Thyroid gland (tissue), 4 donors: ENCODE data around the gene ATG14. TPM values are rescaled to one million over a fixed set of nuclear protein-coding genes. Genes with fewer than 3 reads are reported as not detected.

Source experiments
- DNase-seq, 2 donors: peaks; one replicate each; pipeline ENCODE4 v3.0.0-alpha.2; 2019
- H3K27ac ChIP-seq, 3 donors: fragments of 200-600 bp; sonication (generic); 1 replicate in 2 of 3; 2 replicates in 1 of 3; pipeline ENCODE4 v1.5.1; 2016 to 2019; ENCODE audit warnings: mild to moderate bottlenecking in 1 of 3, moderate library complexity in 1 of 3
- H3K27me3 ChIP-seq: fragments of 200-600 bp; sonication (generic); one replicate; pipeline ENCODE4 v1.5.1; 2019
- H3K36me3 ChIP-seq, 2 donors: fragments of 200-600 bp; sonication (generic); one replicate each; pipeline ENCODE4 v1.5.1; 2016 to 2019
- H3K4me1 ChIP-seq, 2 donors: fragments of 200-600 bp; sonication (generic); one replicate each; pipeline ENCODE4 v1.5.1; 2017 to 2019
- H3K4me3 ChIP-seq, 3 donors: fragments of 200-600 bp; sonication (generic); replicated peaks in 1 of 3; 1 replicate in 2 of 3; 2 replicates in 1 of 3; pipeline ENCODE4 v1.5.1; 2016; ENCODE audit warnings: mild to moderate bottlenecking in 1 of 3
- H3K9me3 ChIP-seq: fragments of 200-600 bp; sonication (generic); one replicate; pipeline ENCODE4 v1.5.1; 2017
- POLR2A ChIP-seq, 2 donors: fragments of 450-650 bp; IDR thresholded peaks; one replicate each; pipeline ENCODE4 v1.6.1; 2017; ENCODE audit warnings: antibody characterized with exemption in 2 of 2, mild to moderate bottlenecking in 2 of 2, moderate library complexity in 1 of 2
- WGBS, 2 donors: methylation state at CpG; one replicate each; pipeline ENCODE4 v1.1.5; 2017; 5-methylcytosine and 5-hydroxymethylcytosine counted together
- intact Hi-C: fragments of 100-400 bp; cut with DNase I; formaldehyde crosslinking; loops from one replicate; pipeline ENCODE4 v1.15.1; 2023
- total RNA-seq, 4 donors: library from RNA; depleted of rRNA; stranded (reverse); fragments of >200 nt; gene quantifications; one replicate each; pipeline ENCODE4 v1.2.3, GENCODE V29; 2016
- TF ChIP-seq, protein P1 (sequence below), 6 experiments: fragments of 200-600 bp in 3 of 6; fragments of 450-650 bp in 3 of 6; sonication (generic) in 3 of 6; IDR thresholded peaks; one replicate each; pipeline ENCODE4 v1.5.1; 2016 to 2019; ENCODE audit warnings: antibody characterized with exemption in 6 of 6, mild to moderate bottlenecking in 2 of 6, inconsistent platforms in 1 of 6, moderate library complexity in 1 of 6

ATG14 gene
- total RNA-seq, 4 donors from 2014 or later: 13.3 to 22.2 (median 19.1) TPM

DNA sequence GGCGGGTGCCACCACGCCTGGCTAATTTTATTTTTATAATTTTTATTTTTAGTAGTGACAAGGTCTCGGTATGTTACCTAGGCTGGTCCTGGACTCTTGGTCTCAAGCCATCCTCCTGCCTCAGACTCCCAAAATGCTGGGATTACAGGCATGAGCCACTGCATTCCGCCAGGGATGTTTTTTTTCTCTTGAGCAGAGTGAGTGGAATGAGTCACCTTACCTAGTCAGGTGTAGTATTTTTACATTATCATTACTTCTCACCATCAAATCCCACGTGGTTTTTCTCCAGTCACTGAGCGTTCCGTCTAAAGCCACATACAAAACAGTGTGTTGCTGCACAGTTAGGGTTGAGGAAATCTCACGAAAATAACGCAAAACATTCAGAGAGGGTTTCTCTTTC is 29.7 kb upstream of the ATG14 start:
- DNase-seq: no peak
- intact Hi-C loops: no loop called here
- Histone ChIP-seq H3K27ac (no peak overlapping the region), H3K4me3 (no peak overlapping the region), H3K9me3 (no peaks in the 10 kb centered on the region), H3K4me1 (peaks cover 0 to 4% of the 10 kb centered on the region in 2 donors), H3K27me3 (no peaks in the 10 kb centered on the region), H3K36me3 (no peaks in the 10 kb centered on the region)
- TF ChIP-seq POLR2A (IDR thresholded peaks at IDR 0.05): no peak
- TF ChIP-seq, protein P1, sequence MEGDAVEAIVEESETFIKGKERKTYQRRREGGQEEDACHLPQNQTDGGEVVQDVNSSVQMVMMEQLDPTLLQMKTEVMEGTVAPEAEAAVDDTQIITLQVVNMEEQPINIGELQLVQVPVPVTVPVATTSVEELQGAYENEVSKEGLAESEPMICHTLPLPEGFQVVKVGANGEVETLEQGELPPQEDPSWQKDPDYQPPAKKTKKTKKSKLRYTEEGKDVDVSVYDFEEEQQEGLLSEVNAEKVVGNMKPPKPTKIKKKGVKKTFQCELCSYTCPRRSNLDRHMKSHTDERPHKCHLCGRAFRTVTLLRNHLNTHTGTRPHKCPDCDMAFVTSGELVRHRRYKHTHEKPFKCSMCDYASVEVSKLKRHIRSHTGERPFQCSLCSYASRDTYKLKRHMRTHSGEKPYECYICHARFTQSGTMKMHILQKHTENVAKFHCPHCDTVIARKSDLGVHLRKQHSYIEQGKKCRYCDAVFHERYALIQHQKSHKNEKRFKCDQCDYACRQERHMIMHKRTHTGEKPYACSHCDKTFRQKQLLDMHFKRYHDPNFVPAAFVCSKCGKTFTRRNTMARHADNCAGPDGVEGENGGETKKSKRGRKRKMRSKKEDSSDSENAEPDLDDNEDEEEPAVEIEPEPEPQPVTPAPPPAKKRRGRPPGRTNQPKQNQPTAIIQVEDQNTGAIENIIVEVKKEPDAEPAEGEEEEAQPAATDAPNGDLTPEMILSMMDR (IDR thresholded peaks at IDR 0.05): no peak
- WGBS, 2 donors: 91 to 94% methylated on average over 9 of the region's 9 CpGs

DNA sequence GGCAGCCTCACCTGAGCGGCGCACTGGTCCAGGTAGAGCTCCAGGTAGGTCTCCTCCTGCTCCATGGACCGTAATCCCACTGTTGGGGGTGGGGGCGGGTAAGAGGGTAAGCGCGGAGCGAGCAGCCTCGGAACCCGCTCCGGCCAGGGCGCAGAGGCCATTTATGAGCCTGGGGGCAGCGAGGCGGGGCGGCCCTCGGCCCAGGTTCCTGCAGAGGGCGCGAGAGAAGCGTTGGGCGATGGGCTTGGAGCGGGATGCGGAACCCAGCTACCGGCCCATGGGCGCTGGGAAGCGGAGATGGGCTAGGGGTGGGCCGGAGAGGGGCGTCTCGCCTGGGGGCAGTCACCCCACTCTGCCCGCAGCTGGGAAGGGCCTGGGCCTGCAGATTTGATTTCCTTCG is 28.8 kb upstream of the ATG14 start, which contains the start of gene TBPL2:
TBPL2 (minus strand) TSS at position 232 of the 400 bp plus-strand sequence; CDS start at position 65, 167 bp downstream.
- Histone ChIP-seq H3K4me3 (no peak within 1 kb of the TSS), H3K27me3 (no peaks in the 10 kb centered on the region), H3K36me3 (no peaks in the 10 kb centered on the region), H3K9me3 (no peaks in the 10 kb centered on the region), H3K4me1 (no peaks in the 10 kb centered on the region), H3K27ac (no peak within 1 kb of the TSS)
- DNase-seq: peak in 1 of 2 donors; percentile 10
- intact Hi-C loops: no loop called here
- TF ChIP-seq, protein P1 (IDR thresholded peaks at IDR 0.05): peak in 1 of 6 experiments; percentile 25
- TF ChIP-seq POLR2A (IDR thresholded peaks at IDR 0.05): no peak
- WGBS, 2 donors: 25 to 39% methylated on average over 10 to 16 of the region's 29 CpGs

DNA sequence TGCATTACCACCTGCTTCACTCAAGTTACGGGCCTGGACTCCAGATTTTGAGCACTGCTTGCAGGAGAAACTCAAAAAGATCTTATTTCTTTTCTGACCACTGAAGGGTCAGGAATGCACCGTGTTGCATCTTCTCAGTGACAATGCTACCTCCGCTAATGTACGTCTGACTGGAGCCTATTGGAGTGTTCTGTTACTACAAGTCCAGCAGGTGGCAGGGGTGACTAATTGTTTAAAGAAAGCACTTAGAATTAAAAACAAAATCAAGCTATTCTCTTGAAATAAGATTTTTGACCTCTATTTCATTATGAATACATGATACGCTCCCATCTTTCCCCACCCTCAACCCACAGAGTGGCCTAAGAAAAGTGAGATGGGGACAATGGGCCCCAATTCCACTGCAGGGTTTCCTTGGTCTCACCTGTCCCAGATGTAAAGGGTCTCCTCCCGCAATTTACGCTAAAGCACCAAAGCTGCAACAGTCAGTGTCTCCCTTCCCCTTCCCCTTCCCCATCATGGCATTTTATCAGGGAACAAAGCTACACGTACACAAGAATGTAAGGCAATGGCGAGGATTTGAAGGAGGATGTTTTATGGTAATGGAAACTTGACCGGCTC is 26.5 kb upstream of the ATG14 start:
- no peaks in the 10 kb centered on the region for H3K9me3 ChIP-seq
- no peaks in the 10 kb centered on the region for H3K27me3 ChIP-seq
- peak; percentile 43 to 55 for DNase-seq
- WGBS, 2 donors: 34 to 44% methylated on average over 10 of the region's 10 CpGs
- no peaks in the 10 kb centered on the region for H3K4me1 ChIP-seq
- intact Hi-C loops: loop anchor here (10.0 kb wide), 1 partner anchor 1037 kb away; no protein-coding TSS in a partner anchor
- H3K36me3 ChIP-seq: no peaks in the 10 kb centered on the region
- no peak overlapping the region for H3K27ac ChIP-seq
- H3K4me3 ChIP-seq: no peak overlapping the region
- TF ChIP-seq POLR2A (IDR thresholded peaks at IDR 0.05): no peak
- TF ChIP-seq, protein P1 (IDR thresholded peaks at IDR 0.05): peak in 4 of 6 experiments; percentile 63 to 77 (median 67)

DNA sequence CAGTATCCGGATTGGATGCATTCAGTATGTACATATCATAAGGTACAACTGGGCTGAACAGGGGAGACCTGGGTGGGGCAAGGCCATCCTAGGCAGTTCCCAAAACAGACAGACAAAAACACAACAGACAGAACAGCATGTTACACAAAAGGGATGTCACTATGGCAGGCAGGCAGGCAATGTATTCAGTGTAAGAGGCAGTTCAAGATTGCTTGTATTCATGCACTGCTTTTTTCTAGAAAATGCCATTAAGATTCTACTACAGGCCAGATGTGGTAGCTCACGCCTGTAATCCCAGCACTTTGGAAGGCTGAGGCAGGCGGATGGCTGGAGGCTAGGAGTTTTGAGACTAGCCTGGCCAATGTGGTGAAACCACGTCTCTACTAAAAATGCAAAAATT is 25.3 kb upstream of the ATG14 start:
- no peak overlapping the region for H3K27ac ChIP-seq
- H3K4me3 ChIP-seq: no peak overlapping the region
- H3K27me3 ChIP-seq: no peaks in the 10 kb centered on the region
- H3K36me3 ChIP-seq: no peaks in the 10 kb centered on the region
- no peaks in the 10 kb centered on the region for H3K4me1 ChIP-seq
- DNase-seq: no peak
- no peaks in the 10 kb centered on the region for H3K9me3 ChIP-seq
- TF ChIP-seq POLR2A (IDR thresholded peaks at IDR 0.05): no peak
- TF ChIP-seq, protein P1 (IDR thresholded peaks at IDR 0.05): no peak
- intact Hi-C loops: loop anchor here (10.0 kb wide), 1 partner anchor 1038 kb away; no protein-coding TSS in a partner anchor
- WGBS, 2 donors: 87 to 88% methylated on average over 4 of the region's 4 CpGs

DNA sequence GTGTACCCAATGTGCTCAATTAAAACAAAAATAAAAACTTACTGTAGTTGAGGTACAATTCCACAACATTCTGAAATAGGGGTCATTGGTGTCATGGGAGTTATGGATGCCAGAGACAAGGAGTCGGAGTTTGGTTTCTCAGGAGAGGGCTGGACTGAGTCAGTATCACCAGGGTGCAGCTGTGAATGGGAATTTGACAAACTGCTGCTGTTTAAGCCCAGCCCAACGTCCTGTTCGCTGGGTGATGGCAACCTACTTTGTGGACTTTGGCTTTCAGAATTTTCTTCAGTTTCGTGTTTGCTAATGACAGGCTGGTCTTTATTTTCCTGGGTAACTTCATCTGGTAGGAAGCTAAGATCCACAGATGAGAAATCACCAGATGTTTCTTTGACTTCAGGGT is 24.9 kb upstream of the ATG14 start:
- no peaks in the 10 kb centered on the region for H3K27me3 ChIP-seq
- H3K4me3 ChIP-seq: no peak overlapping the region
- TF ChIP-seq, protein P1 (IDR thresholded peaks at IDR 0.05): no peak
- TF ChIP-seq POLR2A (IDR thresholded peaks at IDR 0.05): no peak
- no peaks in the 10 kb centered on the region for H3K4me1 ChIP-seq
- no peak overlapping the region for H3K27ac ChIP-seq
- H3K9me3 ChIP-seq: no peaks in the 10 kb centered on the region
- 61 to 71% methylated on average over 4 of the region's 4 CpGs for WGBS, 2 donors
- no peak for DNase-seq
- no peaks in the 10 kb centered on the region for H3K36me3 ChIP-seq
- intact Hi-C loops: loop anchor here (10.0 kb wide), 1 partner anchor 1038 kb away; no protein-coding TSS in a partner anchor
